ENCODE data around the gene MCRIP2.

MCRIP2 gene

DNA sequence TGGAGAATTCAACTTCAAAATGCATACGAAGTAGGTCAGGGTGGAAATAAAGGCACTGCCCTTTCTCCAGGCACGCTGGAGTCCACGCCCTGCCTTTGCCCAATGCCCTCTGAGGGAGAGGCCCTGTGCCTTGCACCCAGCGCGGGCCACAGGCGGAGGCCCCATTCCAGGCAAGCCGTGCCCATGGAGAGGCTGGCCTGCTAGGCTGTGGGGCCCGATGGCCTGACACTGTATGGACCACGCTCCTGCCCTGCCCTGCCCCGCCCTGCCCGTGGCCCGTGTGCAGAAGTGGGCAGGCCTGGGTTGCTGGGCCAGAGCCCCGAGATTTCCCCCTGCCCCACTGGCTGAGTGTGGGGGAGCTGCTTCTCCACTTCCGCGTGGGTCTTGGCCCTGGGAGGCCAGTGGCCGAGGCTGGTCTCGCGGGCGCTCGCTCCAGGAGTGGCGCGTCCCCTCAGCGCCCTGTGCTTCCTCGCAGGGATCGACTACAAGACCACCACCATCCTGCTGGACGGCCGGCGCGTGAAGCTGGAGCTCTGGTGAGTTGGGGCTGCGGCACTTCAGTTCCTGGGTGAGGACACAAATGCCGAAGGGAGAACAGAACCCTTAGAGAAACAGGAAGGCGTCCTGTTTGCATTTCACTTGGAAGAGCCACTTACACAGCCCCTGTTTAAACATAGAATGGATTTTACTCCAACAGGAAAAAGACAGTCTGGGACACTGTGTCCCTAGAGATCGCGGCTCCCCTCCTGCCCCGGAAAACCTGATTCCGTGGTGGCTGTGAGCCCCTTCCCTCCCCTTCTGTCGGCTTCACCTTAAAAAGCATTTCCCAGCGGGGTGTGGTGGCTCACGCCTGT, 24.7 kb upstream of the MCRIP2 start:
- Histone ChIP-seq H3K4me3 (ENCODE audit: low read length) (no peak overlapping the region), H4K20me1 (ENCODE audit: control insufficient read depth, insufficient read depth, low read depth, low read length) (no peaks in the 10 kb centered on the region), H3K4me2 (ENCODE audit: low read length) (no peak overlapping the region), H3K9me3 (ENCODE audit: control insufficient read depth, insufficient read depth, low read length) (no peaks in the 10 kb centered on the region), H3K36me3 (ENCODE audit: control insufficient read depth, low read length) (no peaks in the 10 kb centered on the region), H3K4me1 (ENCODE audit: control insufficient read depth, low read length) (no peaks in the 10 kb centered on the region), H3K27ac (ENCODE audit: low read depth, low read length) (no peak overlapping the region), H3K27me3 (ENCODE audit: control insufficient read depth, low read length) (no peaks in the 10 kb centered on the region), H3K9me2 (replicated peaks; ENCODE audit: control insufficient read depth, low read length) (no peaks in the 10 kb centered on the region), H3K79me2 (ENCODE audit: control insufficient read depth, low read length) (no peaks in the 10 kb centered on the region), H3F3A (ENCODE audit: control insufficient read depth, insufficient read depth) (no peaks in the 10 kb centered on the region)
- no peak for TF ChIP-seq EZH2phosphoT487 (IDR thresholded peaks at IDR 0.05; ENCODE audit: borderline replicate concordance, low read length)

DNA sequence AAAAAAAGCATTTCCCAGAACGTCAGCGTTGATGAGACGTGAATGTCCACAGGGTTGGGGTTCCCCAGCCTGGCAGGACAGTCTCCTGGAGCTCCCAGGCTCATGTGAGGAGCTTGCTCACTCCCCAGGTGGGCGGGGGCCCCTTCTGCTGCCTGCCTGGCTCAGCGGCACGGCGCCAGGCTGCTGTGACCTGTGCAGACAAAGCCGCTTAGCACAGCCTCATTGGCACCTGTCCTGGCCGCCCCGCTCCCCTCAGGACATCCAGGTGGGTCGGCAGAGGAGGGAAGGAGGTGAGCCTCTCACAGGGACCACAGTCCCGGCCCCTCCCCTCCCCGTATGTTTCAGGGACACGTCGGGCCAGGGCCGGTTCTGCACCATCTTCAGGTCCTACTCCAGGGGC, 23.8 kb upstream of the MCRIP2 start:
- no peaks in the 10 kb centered on the region for H3K79me2 ChIP-seq (ENCODE audit: control insufficient read depth, low read length)
- no peaks in the 10 kb centered on the region for H4K20me1 ChIP-seq (ENCODE audit: control insufficient read depth, insufficient read depth, low read depth, low read length)
- no peaks in the 10 kb centered on the region for H3K9me2 ChIP-seq (replicated peaks; ENCODE audit: control insufficient read depth, low read length)
- H3F3A ChIP-seq (ENCODE audit: control insufficient read depth, insufficient read depth) = no peaks in the 10 kb centered on the region
- no peak for TF ChIP-seq EZH2phosphoT487 (IDR thresholded peaks at IDR 0.05; ENCODE audit: borderline replicate concordance, low read length)
- TF ChIP-seq, protein P1, sequence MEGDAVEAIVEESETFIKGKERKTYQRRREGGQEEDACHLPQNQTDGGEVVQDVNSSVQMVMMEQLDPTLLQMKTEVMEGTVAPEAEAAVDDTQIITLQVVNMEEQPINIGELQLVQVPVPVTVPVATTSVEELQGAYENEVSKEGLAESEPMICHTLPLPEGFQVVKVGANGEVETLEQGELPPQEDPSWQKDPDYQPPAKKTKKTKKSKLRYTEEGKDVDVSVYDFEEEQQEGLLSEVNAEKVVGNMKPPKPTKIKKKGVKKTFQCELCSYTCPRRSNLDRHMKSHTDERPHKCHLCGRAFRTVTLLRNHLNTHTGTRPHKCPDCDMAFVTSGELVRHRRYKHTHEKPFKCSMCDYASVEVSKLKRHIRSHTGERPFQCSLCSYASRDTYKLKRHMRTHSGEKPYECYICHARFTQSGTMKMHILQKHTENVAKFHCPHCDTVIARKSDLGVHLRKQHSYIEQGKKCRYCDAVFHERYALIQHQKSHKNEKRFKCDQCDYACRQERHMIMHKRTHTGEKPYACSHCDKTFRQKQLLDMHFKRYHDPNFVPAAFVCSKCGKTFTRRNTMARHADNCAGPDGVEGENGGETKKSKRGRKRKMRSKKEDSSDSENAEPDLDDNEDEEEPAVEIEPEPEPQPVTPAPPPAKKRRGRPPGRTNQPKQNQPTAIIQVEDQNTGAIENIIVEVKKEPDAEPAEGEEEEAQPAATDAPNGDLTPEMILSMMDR (IDR thresholded peaks at IDR 0.05; ENCODE audit: low read depth, low read length, poor library complexity, severe bottlenecking) = no peak
- H3K4me3 ChIP-seq (ENCODE audit: low read length) = no peak overlapping the region
- H3K4me2 ChIP-seq (ENCODE audit: low read length) = no peak overlapping the region
- H3K9me3 ChIP-seq (ENCODE audit: control insufficient read depth, insufficient read depth, low read length) = no peaks in the 10 kb centered on the region
- no peaks in the 10 kb centered on the region for H3K4me1 ChIP-seq (ENCODE audit: control insufficient read depth, low read length)
- H3K27ac ChIP-seq (ENCODE audit: low read depth, low read length) = no peak overlapping the region
- no peaks in the 10 kb centered on the region for H3K36me3 ChIP-seq (ENCODE audit: control insufficient read depth, low read length)
- H3K27me3 ChIP-seq (ENCODE audit: control insufficient read depth, low read length) = no peaks in the 10 kb centered on the region

DNA sequence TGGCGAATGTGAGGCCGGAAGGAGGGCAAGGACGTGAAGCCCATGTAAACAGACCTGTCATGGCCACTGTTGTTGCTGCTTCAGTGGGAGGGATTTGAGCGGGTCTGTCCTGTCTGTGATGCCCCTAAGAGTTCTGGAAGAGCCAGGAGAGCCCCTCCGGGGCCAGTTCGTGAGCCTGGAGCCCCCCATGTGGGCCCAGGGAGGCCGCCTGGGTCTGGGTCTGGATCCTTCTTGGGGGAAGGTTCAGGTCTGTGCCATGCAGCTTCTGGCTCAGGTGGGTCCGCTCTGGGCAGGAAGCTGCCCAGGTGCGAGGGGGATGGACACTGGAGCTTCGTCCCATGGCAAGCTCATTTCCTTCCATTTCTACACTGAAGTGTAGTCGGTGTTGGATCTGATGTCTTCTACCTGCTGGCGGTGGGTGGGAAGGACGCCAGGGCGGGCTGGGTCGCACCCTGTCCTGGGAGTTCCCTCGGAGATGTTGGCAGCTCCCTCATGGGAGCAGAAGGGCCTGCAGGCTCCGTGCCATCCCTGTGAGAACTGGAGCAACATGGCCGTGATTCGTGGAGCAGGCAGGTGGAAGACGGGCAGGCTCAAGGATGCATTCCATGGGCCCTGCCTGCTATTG, 22.0 kb upstream of the MCRIP2 start:
- Histone ChIP-seq H3K36me3 (ENCODE audit: control insufficient read depth, low read length) (no peaks in the 10 kb centered on the region), H3F3A (ENCODE audit: control insufficient read depth, insufficient read depth) (no peaks in the 10 kb centered on the region), H3K4me2 (ENCODE audit: low read length) (no peak overlapping the region), H3K79me2 (ENCODE audit: control insufficient read depth, low read length) (no peaks in the 10 kb centered on the region), H3K9me2 (replicated peaks; ENCODE audit: control insufficient read depth, low read length) (no peaks in the 10 kb centered on the region), H3K4me3 (ENCODE audit: low read length) (no peak overlapping the region), H3K4me1 (ENCODE audit: control insufficient read depth, low read length) (no peaks in the 10 kb centered on the region), H4K20me1 (ENCODE audit: control insufficient read depth, insufficient read depth, low read depth, low read length) (no peaks in the 10 kb centered on the region), H3K27me3 (ENCODE audit: control insufficient read depth, low read length) (no peaks in the 10 kb centered on the region), H3K9me3 (ENCODE audit: control insufficient read depth, insufficient read depth, low read length) (no peaks in the 10 kb centered on the region), H3K27ac (ENCODE audit: low read depth, low read length) (no peak overlapping the region)
- TF ChIP-seq, protein P1 (IDR thresholded peaks at IDR 0.05; ENCODE audit: low read depth, low read length, poor library complexity, severe bottlenecking) = no peak
- TF ChIP-seq EZH2phosphoT487 (IDR thresholded peaks at IDR 0.05; ENCODE audit: borderline replicate concordance, low read length) = no peak
